ENCODE data around the gene ARHGAP15. TPM values are rescaled to one million over a fixed set of nuclear protein-coding genes. Genes with fewer than 3 reads are reported as not detected.

Gene ARHGAP15
- total RNA-seq, 1 donor from 2014 or later: not detected

- Mint-ChIP-seq H3K4me3 (ENCODE audit: unreplicated experiment) (no peak overlapping the region), H3K4me1 (ENCODE audit: low read depth, unreplicated experiment) (peaks cover 42% of the 10 kb centered on the region), H3K9me3 (ENCODE audit: unreplicated experiment) (no peaks in the 10 kb centered on the region), H3K36me3 (ENCODE audit: unreplicated experiment) (no peaks in the 10 kb centered on the region), H3K27ac (ENCODE audit: unreplicated experiment) (peak overlapping the region; percentile 90), H3K27me3 (ENCODE audit: unreplicated experiment) (no peaks in the 10 kb centered on the region)
- TF ChIP-seq CTCF (IDR thresholded peaks at IDR 0.05; ENCODE audit: partially characterized antibody, unreplicated experiment): no peak
- DNase-seq: no peak
These were observed 555.5 kb downstream of the ARHGAP15 start for GRCh38 chr2:143684551-143685320.

DNA sequence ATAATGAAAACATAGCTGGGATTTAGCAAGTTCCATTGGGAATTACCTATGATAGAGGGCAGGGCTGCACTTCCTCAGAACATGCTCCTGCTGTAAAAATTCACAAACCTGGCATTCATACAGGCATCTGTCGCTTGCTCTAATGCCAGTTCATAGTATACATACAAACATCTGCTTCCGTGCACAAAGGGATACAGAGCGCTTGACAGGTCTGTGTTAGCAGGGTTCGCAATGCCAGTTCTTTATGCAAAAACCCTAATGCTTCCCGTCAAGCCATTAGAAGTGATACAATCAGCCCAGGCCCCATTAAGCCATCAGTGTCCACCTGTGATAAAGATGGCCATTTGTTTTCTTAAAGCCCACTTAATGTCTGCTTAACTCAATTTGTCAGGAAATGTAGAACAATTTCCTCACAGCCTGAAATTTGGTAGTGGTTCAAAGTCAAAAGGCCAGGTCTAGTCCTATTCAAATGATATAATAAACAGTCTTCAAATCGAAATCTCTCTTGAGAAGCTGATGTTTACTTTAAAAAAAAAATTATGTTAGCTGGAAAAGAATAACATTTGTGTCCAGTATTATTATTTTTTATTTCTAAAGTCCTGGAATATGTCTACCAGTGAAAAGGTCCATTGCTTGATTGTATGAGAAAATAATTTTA lies 556.3 kb downstream of the ARHGAP15 start:
- Mint-ChIP-seq H3K9me3 (ENCODE audit: unreplicated experiment) (no peaks in the 10 kb centered on the region), H3K27me3 (ENCODE audit: unreplicated experiment) (no peaks in the 10 kb centered on the region), H3K4me3 (ENCODE audit: unreplicated experiment) (peak overlapping the region; percentile 28), H3K36me3 (ENCODE audit: unreplicated experiment) (no peaks in the 10 kb centered on the region), H3K4me1 (ENCODE audit: low read depth, unreplicated experiment) (peaks cover 41% of the 10 kb centered on the region), H3K27ac (ENCODE audit: unreplicated experiment) (peak overlapping the region; percentile 90)
- DNase-seq: no peak
- TF ChIP-seq CTCF (IDR thresholded peaks at IDR 0.05; ENCODE audit: partially characterized antibody, unreplicated experiment): no peak

DNA sequence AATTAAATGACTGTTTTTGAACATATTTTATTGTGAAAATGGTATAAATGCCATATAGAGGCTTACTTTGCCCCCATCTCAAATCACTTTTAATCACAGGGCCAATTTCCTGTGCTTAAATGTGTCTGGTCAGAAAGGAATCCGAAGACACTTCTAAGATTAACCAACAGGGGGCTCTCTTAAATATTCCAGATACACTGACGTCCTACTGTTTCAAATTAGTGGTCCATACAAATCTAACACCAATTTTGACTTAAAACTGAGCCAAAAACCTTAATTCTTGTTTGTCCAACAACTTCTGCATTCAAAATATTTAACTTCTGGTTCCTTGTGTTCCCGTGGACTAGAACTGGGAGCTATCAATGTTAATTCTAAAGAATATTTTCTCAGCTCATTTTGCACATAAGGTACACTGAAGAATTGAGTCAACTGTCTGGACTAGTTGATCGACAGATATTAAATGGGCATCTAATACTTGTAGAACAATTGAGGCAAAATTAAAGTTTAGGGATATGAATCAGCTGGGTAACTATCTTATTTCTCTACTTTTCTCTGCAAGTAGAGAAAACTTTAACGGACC lies 557.5 kb downstream of the ARHGAP15 start:
- DNase-seq: no peak
- peaks cover 41% of the 10 kb centered on the region for H3K4me1 Mint-ChIP-seq (ENCODE audit: low read depth, unreplicated experiment)
- H3K27me3 Mint-ChIP-seq (ENCODE audit: unreplicated experiment): no peaks in the 10 kb centered on the region
- peak; percentile 79 for TF ChIP-seq CTCF (IDR thresholded peaks at IDR 0.05; ENCODE audit: partially characterized antibody, unreplicated experiment)
- no peaks in the 10 kb centered on the region for H3K9me3 Mint-ChIP-seq (ENCODE audit: unreplicated experiment)
- H3K27ac Mint-ChIP-seq (ENCODE audit: unreplicated experiment): peak overlapping the region; percentile 81
- H3K4me3 Mint-ChIP-seq (ENCODE audit: unreplicated experiment): no peak overlapping the region
- no peaks in the 10 kb centered on the region for H3K36me3 Mint-ChIP-seq (ENCODE audit: unreplicated experiment)

GRCh38 chr2:143688248-143688647 lies 559.0 kb downstream of the ARHGAP15 start:
- DNase-seq: no peak
- H3K9me3 Mint-ChIP-seq (ENCODE audit: unreplicated experiment): no peaks in the 10 kb centered on the region
- H3K36me3 Mint-ChIP-seq (ENCODE audit: unreplicated experiment): no peaks in the 10 kb centered on the region
- no peaks in the 10 kb centered on the region for H3K27me3 Mint-ChIP-seq (ENCODE audit: unreplicated experiment)
- H3K4me3 Mint-ChIP-seq (ENCODE audit: unreplicated experiment): no peak overlapping the region
- TF ChIP-seq CTCF (IDR thresholded peaks at IDR 0.05; ENCODE audit: partially characterized antibody, unreplicated experiment): no peak
- H3K4me1 Mint-ChIP-seq (ENCODE audit: low read depth, unreplicated experiment): peaks cover 45% of the 10 kb centered on the region
- no peak overlapping the region for H3K27ac Mint-ChIP-seq (ENCODE audit: unreplicated experiment)

GRCh38 chr2:143688815-143689214 lies 559.6 kb downstream of the ARHGAP15 start:
- Mint-ChIP-seq H3K27ac (ENCODE audit: unreplicated experiment) (no peak overlapping the region), H3K4me1 (ENCODE audit: low read depth, unreplicated experiment) (peaks cover 45% of the 10 kb centered on the region), H3K27me3 (ENCODE audit: unreplicated experiment) (no peaks in the 10 kb centered on the region), H3K4me3 (ENCODE audit: unreplicated experiment) (no peak overlapping the region), H3K36me3 (ENCODE audit: unreplicated experiment) (no peaks in the 10 kb centered on the region), H3K9me3 (ENCODE audit: unreplicated experiment) (no peaks in the 10 kb centered on the region)
- DNase-seq: no peak
- TF ChIP-seq CTCF (IDR thresholded peaks at IDR 0.05; ENCODE audit: partially characterized antibody, unreplicated experiment): no peak

All from glutamatergic neuron (in vitro differentiated cells).